ENCODE results near the gene CPLX1. TPM values are rescaled to one million over a fixed set of nuclear protein-coding genes. Genes with fewer than 3 reads are reported as not detected.

CPLX1 gene
- total RNA-seq, 1 donor from 2014 or later, result not detected

DNA sequence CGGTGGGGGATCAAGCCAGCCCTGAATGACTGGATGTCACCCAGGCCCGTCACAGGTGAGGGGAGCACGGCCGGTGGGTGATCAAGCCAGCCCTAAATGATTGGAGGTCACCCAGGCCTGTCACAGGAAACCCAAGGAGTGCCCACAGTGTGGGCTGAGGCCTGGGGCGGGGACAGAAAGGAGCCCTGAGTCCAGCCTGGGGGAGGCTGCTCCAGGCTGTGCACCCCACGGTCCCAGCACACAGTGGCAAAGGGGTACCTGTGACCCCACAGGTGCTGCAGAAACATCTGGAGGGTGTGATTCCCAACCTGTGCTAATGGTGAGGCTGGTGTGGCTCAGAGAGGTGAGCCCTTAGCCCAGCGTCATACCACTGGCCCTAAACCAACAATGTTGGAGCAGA is 6.2 kb upstream of the CPLX1 start:
- DNase-seq (no peak), ATAC-seq (ENCODE audit: low read depth) (no peak)
- intact Hi-C loops (cut with micrococcal nuclease), result no loop called here
- POLR2A ChIA-PET, result no interaction called here
- TF ChIP-seq, protein P1, sequence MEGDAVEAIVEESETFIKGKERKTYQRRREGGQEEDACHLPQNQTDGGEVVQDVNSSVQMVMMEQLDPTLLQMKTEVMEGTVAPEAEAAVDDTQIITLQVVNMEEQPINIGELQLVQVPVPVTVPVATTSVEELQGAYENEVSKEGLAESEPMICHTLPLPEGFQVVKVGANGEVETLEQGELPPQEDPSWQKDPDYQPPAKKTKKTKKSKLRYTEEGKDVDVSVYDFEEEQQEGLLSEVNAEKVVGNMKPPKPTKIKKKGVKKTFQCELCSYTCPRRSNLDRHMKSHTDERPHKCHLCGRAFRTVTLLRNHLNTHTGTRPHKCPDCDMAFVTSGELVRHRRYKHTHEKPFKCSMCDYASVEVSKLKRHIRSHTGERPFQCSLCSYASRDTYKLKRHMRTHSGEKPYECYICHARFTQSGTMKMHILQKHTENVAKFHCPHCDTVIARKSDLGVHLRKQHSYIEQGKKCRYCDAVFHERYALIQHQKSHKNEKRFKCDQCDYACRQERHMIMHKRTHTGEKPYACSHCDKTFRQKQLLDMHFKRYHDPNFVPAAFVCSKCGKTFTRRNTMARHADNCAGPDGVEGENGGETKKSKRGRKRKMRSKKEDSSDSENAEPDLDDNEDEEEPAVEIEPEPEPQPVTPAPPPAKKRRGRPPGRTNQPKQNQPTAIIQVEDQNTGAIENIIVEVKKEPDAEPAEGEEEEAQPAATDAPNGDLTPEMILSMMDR (IDR thresholded peaks at IDR 0.05), result no peak
- Mint-ChIP-seq H3K9me3 (peaks cover 2% of the 10 kb centered on the region), H3K27me3 (peaks cover 17% of the 10 kb centered on the region), H3K4me1 (peaks cover 4% of the 10 kb centered on the region), H3K36me3 (ENCODE audit: low read depth) (no peaks in the 10 kb centered on the region), H3K4me3 (no peak overlapping the region), H3K27ac (no peak overlapping the region)
- CTCF ChIA-PET, result no interaction called here

DNA sequence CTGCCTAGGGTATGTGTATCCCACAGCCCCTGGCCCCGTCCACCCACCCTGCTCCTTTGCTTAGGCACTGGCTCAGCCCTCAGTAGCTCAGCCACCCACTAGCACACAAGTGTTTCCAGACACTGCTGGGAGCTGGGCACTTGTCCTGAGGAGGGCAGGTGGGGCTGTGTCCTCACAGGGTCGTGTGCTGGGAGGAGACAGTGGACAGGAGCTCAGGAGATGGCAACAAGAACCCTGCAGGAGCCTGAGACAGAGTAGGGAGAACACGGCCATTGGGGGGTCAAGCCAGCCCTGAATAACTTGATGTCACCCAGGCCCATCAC is 5.5 kb upstream of the CPLX1 start:
- peaks cover 17% of the 10 kb centered on the region for H3K27me3 Mint-ChIP-seq
- intact Hi-C loops (cut with micrococcal nuclease), result no loop called here
- CTCF ChIA-PET, result no interaction called here
- POLR2A ChIA-PET, result no interaction called here
- no peak overlapping the region for H3K27ac Mint-ChIP-seq
- H3K4me1 Mint-ChIP-seq, result peaks cover 4% of the 10 kb centered on the region
- H3K36me3 Mint-ChIP-seq (ENCODE audit: low read depth), result no peaks in the 10 kb centered on the region
- peaks cover 2% of the 10 kb centered on the region for H3K9me3 Mint-ChIP-seq
- DNase-seq, result no peak
- no peak overlapping the region for H3K4me3 Mint-ChIP-seq
- no peak for ATAC-seq (ENCODE audit: low read depth)
- TF ChIP-seq, protein P1 (IDR thresholded peaks at IDR 0.05), result no peak

DNA sequence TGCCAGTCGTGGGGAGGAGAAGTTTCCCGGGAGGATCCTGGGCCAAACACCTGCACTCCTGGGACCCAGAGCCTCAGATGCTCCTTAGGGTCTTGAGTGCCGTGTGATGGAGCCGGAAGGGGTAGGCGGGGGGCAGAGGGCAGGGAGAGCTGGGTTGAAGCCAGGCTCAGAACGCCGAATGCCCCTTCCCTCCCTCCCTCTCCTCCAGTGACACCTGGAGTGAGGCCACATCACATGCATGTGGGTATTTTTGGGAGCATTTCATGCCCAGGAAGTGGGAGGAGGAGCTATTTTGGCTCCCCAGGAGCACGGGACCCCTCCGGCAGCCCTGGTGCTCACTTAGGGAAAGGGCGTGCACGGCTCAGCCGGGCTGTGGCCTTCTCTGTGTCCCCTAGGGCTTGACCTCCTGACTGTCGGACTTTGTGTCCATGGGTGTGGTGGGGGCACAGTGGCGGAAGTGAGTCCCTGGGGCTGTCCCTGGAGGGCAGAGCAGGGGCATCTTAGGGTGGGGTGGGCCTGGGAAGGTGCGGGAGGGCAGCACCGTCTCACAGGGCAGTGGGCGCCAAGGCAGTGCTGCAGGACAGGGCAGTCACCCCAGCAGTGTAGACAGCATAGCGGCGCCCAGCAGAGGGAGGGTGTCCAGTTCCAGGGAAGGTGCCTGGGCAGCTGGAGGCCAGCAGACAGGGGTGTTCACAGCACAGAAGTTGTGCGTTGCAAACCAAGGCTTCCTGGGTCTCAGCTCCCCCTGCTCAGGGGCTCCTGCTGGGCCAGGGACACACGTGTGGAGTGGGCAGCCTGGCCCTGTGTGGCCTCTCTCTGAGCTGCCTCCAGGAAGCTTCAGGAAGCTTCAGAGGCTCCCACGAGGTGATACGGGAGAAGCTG is 4.9 kb upstream of the CPLX1 start:
- Mint-ChIP-seq H3K27me3 (peaks cover 17% of the 10 kb centered on the region), H3K4me3 (no peak overlapping the region), H3K36me3 (ENCODE audit: low read depth) (no peaks in the 10 kb centered on the region), H3K9me3 (peaks cover 2% of the 10 kb centered on the region), H3K4me1 (peaks cover 4% of the 10 kb centered on the region), H3K27ac (no peak overlapping the region)
- CTCF ChIA-PET, result no interaction called here
- DNase-seq (no peak), ATAC-seq (ENCODE audit: low read depth) (no peak)
- intact Hi-C loops (cut with micrococcal nuclease), result no loop called here
- TF ChIP-seq, protein P1 (IDR thresholded peaks at IDR 0.05), result no peak
- POLR2A ChIA-PET, result no interaction called here

DNA sequence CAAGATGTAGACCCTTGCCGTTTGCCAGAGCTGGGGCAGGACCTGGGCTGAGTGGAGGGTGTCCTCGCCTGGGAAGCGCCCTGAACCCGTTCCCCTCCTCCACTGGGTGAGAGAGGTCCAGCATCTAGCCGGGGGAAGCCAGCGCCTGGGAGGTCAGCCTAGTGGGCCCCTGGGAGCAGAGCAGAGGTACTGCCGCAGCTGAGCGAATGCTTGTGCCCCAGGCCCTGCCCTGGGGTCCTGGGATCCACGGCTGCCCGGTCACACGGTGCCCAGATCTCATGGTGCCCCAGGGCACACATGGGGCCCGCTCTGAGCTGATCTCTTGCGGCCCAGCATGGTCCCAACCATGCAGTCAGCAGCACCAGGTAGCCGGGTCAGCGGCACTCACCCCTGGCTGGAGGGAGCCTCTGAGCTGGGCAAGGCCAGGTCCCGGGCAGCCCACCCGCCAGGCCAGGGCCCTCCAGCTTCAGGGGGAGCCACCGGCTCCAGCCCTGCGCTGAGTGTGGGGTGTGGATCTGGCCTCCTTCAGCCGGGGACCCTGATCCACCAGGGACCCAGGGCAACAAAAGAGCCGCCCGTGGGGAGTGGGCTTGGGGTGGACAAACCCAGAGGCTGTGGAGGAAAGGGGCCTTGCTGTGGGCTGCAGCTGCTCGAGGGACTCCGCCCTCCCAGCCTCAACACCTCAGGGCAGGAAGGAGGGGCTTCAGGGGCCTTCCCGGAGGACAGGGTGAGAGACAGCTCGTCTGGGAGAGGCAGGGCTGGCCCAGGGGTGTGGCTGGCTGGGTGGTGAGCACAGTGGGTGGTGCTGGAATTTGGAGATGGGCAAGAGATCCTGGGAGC is 4.1 kb upstream of the CPLX1 start:
- POLR2A ChIA-PET, result interaction anchor here (0.6 kb wide), 1 partner anchor 106 kb away, joined by 3 read pairs; no protein-coding TSS in a partner anchor
- TF ChIP-seq, protein P1 (IDR thresholded peaks at IDR 0.05), result no peak
- no peaks in the 10 kb centered on the region for H3K36me3 Mint-ChIP-seq (ENCODE audit: low read depth)
- no peak overlapping the region for H3K4me3 Mint-ChIP-seq
- no peak for DNase-seq
- CTCF ChIA-PET, result no interaction called here
- H3K27me3 Mint-ChIP-seq, result peaks cover 17% of the 10 kb centered on the region
- ATAC-seq (ENCODE audit: low read depth), result no peak
- H3K4me1 Mint-ChIP-seq, result peaks cover 4% of the 10 kb centered on the region
- intact Hi-C loops (cut with micrococcal nuclease), result loop anchor here (5.0 kb wide), 1 partner anchor 48 kb away; no protein-coding TSS in a partner anchor
- H3K9me3 Mint-ChIP-seq, result peaks cover 2% of the 10 kb centered on the region
- H3K27ac Mint-ChIP-seq, result no peak overlapping the region

DNA sequence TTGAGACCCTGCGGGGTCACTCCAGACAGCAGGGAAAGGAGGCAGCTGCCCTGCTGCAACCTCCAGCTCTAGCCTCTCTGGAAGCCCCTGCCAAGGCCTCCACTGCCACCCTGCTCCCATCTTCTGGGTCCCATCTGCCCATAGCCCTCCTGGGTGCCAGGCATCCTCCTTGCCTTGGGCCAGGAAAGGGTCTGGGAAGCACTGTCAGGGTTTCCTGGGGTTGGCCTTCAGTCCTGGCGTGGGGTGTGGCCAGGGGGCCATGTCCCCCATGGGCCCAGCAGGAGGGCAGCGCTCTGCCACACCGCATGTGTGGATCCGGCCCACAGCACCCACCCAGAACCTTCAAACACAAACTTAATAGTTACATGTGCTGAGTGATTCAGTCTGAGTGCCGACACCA is 3.4 kb upstream of the CPLX1 start:
- H3K36me3 Mint-ChIP-seq (ENCODE audit: low read depth), result no peaks in the 10 kb centered on the region
- ATAC-seq (ENCODE audit: low read depth) (no peak), DNase-seq (no peak)
- H3K9me3 Mint-ChIP-seq, result peaks cover 2% of the 10 kb centered on the region
- TF ChIP-seq, protein P1 (IDR thresholded peaks at IDR 0.05), result no peak
- peaks cover 4% of the 10 kb centered on the region for H3K4me1 Mint-ChIP-seq
- ChIA-PET CTCF (no interaction called here), POLR2A (interaction anchor here (0.6 kb wide), 1 partner anchor 107 kb away, joined by 3 read pairs; no protein-coding TSS in a partner anchor)
- intact Hi-C loops (cut with micrococcal nuclease), result loop anchor here (5.0 kb wide), 1 partner anchor 47 kb away; no protein-coding TSS in a partner anchor
- H3K27ac Mint-ChIP-seq, result no peak overlapping the region
- no peak overlapping the region for H3K4me3 Mint-ChIP-seq
- H3K27me3 Mint-ChIP-seq, result peaks cover 24% of the 10 kb centered on the region
